MV-4-11 (cell line): ENCODE results near the gene STRA8.

Experiments
- DNase-seq: peaks from one replicate; lab custom pipeline; 2025; lab: John Stamatoyannopoulos, UW

The STRA8 gene

DNA sequence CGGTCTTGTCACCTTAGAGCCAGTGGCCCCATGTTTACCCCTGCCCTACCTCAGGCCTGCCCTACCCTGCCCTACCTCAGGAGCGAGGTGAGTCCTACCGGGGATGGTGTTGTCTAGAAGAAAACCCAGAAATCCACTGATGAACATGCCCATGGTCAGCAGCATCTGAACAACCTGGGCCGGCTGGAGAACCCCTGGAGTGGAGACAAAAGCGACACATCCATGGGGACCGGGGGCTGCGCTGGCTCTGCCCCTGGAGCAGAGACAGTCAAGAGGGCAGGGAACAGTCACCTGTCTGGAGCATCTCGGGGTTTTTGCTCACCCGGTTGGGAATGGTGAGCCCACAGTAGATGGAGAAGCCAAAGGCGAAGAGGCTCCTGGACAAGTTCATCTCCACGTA, 36.3 kb downstream of the STRA8 start:
- no peak for DNase-seq

DNA sequence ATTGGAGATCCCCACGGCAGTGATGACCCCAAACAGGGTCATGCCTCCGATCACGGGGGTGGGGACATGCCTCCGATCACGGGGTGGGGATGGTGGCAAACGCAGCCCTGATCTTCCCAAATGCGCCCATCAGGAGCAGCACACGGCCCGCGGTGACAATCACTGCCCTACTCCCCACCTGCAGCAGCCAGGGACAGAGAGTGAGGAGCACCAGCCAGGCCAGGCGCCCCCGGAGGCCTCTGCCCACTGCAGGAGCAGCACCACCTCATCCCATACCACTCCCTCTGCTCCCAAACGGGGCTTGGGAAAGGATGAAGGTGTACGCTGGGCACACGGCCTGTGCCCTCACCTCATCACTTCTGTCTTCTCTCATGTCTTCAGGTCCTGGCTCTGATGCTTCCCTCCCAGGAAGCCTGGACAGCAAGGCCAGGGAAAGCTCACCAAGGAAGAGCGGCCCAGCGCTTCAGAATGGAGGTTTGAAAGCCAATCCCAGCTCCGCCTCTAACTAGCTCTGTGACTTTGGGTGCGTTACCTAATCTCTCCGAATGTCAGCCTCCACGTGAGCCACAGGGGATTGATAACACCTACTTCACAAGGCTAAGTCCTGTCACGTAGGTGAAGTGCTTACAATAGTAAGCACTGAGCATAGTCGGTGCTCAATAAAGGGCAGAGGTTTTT, 37.1 kb downstream of the STRA8 start:
- no peak for DNase-seq

DNA sequence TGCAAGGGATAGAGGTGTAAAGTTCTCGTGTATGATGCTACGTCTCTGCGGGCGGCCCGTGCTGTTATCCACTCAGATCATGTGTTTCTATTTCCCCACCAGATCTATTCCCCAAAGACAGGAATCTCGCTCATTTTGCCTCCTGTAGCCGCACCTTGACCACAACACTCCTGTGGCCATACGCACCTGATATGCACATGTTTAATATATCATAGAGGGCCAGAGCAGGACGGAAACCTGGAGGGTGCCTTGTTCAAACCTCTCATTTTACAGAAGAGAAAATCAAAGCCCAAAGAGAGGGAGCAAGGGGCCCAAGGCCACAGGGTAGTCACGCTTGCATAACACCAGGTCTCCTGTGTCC, 37.6 kb downstream of the STRA8 start:
- no peak for DNase-seq

GRCh38 chr7:135272303-135272702, 38.7 kb downstream of the STRA8 start:
- no peak for DNase-seq

- DNase-seq, result no peak
Measured at GRCh38 chr7:135273581-135273980, 39.9 kb downstream of the STRA8 start.

GRCh38 chr7:135274495-135275268, 41.0 kb downstream of the STRA8 start:
- peak; percentile 46 for DNase-seq

- no peak for DNase-seq
Measured at GRCh38 chr7:135275971-135276580, 42.4 kb downstream of the STRA8 start.

- no peak for DNase-seq
Measured at GRCh38 chr7:135277161-135277560, 43.5 kb downstream of the STRA8 start.

GRCh38 chr7:135281363-135281949, 47.8 kb downstream of the STRA8 start:
- peak; percentile 78 for DNase-seq

- DNase-seq, result no peak
Measured at GRCh38 chr7:135282561-135283254, 49.1 kb downstream of the STRA8 start.

GRCh38 chr7:135283959-135284638, 50.5 kb downstream of the STRA8 start:
- no peak for DNase-seq

- DNase-seq, result no peak
Measured at GRCh38 chr7:135285547-135286233, 52.1 kb downstream of the STRA8 start.

- no peak for DNase-seq
Measured at GRCh38 chr7:135286876-135287275, 53.2 kb downstream of the STRA8 start.

DNA sequence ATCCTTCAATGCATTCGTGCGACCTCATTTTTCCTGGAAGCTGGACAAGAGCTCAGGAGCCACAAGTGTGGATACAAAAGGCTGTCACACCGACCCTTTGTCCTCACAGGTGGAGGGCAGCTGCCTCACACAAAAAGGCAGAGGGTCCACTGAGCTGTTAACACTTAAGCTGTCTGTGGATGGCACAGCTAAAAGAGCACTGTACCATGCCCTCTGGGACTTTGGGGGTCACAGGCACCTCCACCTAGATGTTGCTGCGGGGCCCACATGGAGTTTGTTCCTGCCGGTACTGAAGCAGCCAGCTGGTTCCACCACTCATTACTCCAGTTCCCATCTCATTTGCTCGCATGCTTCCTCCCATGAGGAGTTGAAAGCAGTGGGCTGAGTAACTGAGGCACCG, 57.0 kb downstream of the STRA8 start:
- DNase-seq, result no peak

DNA sequence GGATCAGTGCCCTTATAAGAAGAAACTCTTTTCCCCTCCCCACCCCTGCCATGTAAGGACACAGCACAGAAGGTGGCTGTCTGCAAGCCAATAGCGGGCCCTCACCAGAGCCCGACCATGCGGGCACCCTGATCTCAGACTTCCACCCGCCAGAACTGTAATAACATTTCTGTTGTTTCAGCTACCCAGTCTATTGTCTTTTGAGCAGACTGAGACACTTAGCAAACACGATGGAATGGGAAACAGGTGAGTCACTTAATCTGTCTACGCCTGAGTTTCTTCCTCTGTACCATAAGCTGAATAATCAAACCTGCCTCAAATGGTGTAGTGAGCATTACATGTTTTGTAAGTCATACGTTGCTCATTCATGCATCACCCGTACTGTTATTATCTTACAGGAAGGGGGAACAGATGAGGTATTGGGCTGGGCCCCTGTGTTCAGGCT, 58.2 kb downstream of the STRA8 start:
- no peak for DNase-seq

- DNase-seq, result no peak
Measured at GRCh38 chr7:135299235-135299634, 65.6 kb downstream of the STRA8 start.

GRCh38 chr7:135300913-135301765, 67.5 kb downstream of the STRA8 start:
- no peak for DNase-seq
